ENCODE data around the gene SACM1L. TPM values are rescaled to one million over a fixed set of nuclear protein-coding genes. Genes with fewer than 3 reads are reported as not detected.

SACM1L gene
- total and polyA plus RNA-seq, 2 of the 4 experiments (the other 2 are of a cell fraction): 19.0 to 40.9 TPM

- dilution Hi-C loops (cut with HindIII; ENCODE audit: low sequenced_read_pairs, unreplicated experiment): no loop called here
- no peak overlapping the region for H2BK120ac ChIP-seq (ENCODE audit: low read depth, low read length)
- H4K91ac ChIP-seq (ENCODE audit: insufficient read depth, low read depth, low read length): no peak overlapping the region
- no peaks in the 10 kb centered on the region for H4K20me1 ChIP-seq (ENCODE audit: insufficient read depth, low read length)
- no peak overlapping the region for H4K8ac ChIP-seq (ENCODE audit: low read depth in 2 of 2, low read length in 2 of 2)
- no peak overlapping the region for H3K56ac ChIP-seq (ENCODE audit: extremely low read depth, insufficient read depth, low read length)
- POLR2A ChIA-PET (ENCODE audit: unreplicated experiment): no interaction called here
- no TSS peak for BruUV-seq (replicated peaks)
- no peak overlapping the region for H4K5ac ChIP-seq (ENCODE audit: low read depth, low read length)
- no peaks in the 10 kb centered on the region for H3K9me3 ChIP-seq (ENCODE audit: control insufficient read depth, insufficient read depth, low read length)
- no peak overlapping the region for H3K14ac ChIP-seq (replicated peaks; ENCODE audit: low read depth, low read length)
- no peak overlapping the region for H3K18ac ChIP-seq (ENCODE audit: low read depth, low read length)
- peaks cover 46% of the 10 kb centered on the region for H3K36me3 ChIP-seq (ENCODE audit: control insufficient read depth, insufficient read depth, low read length)
- no peak overlapping the region for H2AK9ac ChIP-seq (replicated peaks; ENCODE audit: low read depth, low read length, poor library complexity)
- no peak overlapping the region for H2BK15ac ChIP-seq (ENCODE audit: low read depth, low read length)
- no peak overlapping the region for H3K23ac ChIP-seq (ENCODE audit: low read depth, low read length)
- H3K9ac ChIP-seq (ENCODE audit: low read depth, low read length): no peak overlapping the region
- H2BK20ac ChIP-seq (ENCODE audit: low read depth, low read length): no peak overlapping the region
- no peak overlapping the region for H3K4me3 ChIP-seq (ENCODE audit: insufficient read depth, low read depth, low read length)
- no peaks in the 10 kb centered on the region for H3K4me1 ChIP-seq (ENCODE audit: control insufficient read depth, insufficient read depth, low read length)
- DNase-seq: no peak
- H3K27ac ChIP-seq (ENCODE audit: insufficient read depth, low read length): no peak overlapping the region
- in situ Hi-C loops (cut with MboI; ENCODE audit: low sequenced_read_pairs): no loop called here
- no peak overlapping the region for H3K4ac ChIP-seq (ENCODE audit: low read depth, low read length)
- no peaks in the 10 kb centered on the region for H3K27me3 ChIP-seq (ENCODE audit: control insufficient read depth, insufficient read depth, low read length)
- TF ChIP-seq USF2 (IDR thresholded peaks at IDR 0.05; ENCODE audit: low read depth, low read length) (no peak), CHD1 (IDR thresholded peaks at IDR 0.05; ENCODE audit: low read depth, low read length) (no peak), MAFK (IDR thresholded peaks at IDR 0.05; ENCODE audit: low read depth, low read length) (peak; percentile 19; the same call in 1 of the 2 replicates)
- H2AFZ ChIP-seq (replicated peaks; ENCODE audit: low read length, poor library complexity): no peak overlapping the region
- H3K4me2 ChIP-seq (ENCODE audit: low read depth, low read length): no peak overlapping the region
- peaks cover 3 to 14% of the 10 kb centered on the region in 2 experiments for H3K79me1 ChIP-seq (ENCODE audit: low read depth in 1 of 2, low read length in 2 of 2)
- CTCF ChIA-PET: no interaction called here
- H3K9me1 ChIP-seq (ENCODE audit: insufficient read depth, low read length): 0 out of 2 replicates have a peak, but pooled peaks cover 5% of the 10 kb centered on the region
- no peak overlapping the region for H2BK5ac ChIP-seq (ENCODE audit: low read depth, low read length, poor library complexity, severe bottlenecking)
- intact Hi-C loops (cut with micrococcal nuclease): no loop called here
- ATAC-seq (ENCODE audit: low read depth): no peak
- H2AK5ac ChIP-seq (ENCODE audit: low read depth, low read length): no peak overlapping the region
Measured at GRCh38 chr3:45741247-45741646, 52.1 kb downstream of the SACM1L start.

Data from IMR-90 (cell line).